Esophagus muscularis mucosa (tissue), 3 donors: Measurements from ENCODE around the gene CLIC6.

Experiments used
- CTCF ChIP-seq, 3 experiments: fragments of 200-600 bp in 2 of 3; fragments of 450-650 bp in 1 of 3; sonication (generic) in 2 of 3; IDR thresholded peaks; one replicate each; pipeline ENCODE4 v1.5.1; 2017 to 2019; ENCODE audit warnings: antibody characterized with exemption in 3 of 3, mild to moderate bottlenecking in 2 of 3, moderate library complexity in 1 of 3
- POLR2A ChIP-seq: fragments of 450-650 bp; IDR thresholded peaks from one replicate; pipeline ENCODE4 v1.6.1; 2017; ENCODE audit warnings: antibody characterized with exemption, moderate library complexity, mild to moderate bottlenecking, low read depth

- TF ChIP-seq CTCF (IDR thresholded peaks at IDR 0.05) (no peak), POLR2A (no peak)
Observed at GRCh38 chr21:34724131-34724856, 55.5 kb downstream of the CLIC6 start.
